ENCODE results near the gene BCL11A. TPM values are rescaled to one million over a fixed set of nuclear protein-coding genes. Genes with fewer than 3 reads are reported as not detected.

The BCL11A gene
- total RNA-seq, 1 donor from 2014 or later: 0.67 TPM

- Histone ChIP-seq H2AFZ (replicated peaks) (no peak overlapping the region), H4K20me1 (ENCODE audit: low read depth) (no peaks in the 10 kb centered on the region), H3K9ac (no peak overlapping the region), H3K27ac (no peak overlapping the region), H3K9me3 (ENCODE audit: low read depth) (no peaks in the 10 kb centered on the region), H3K4me2 (no peak overlapping the region), H3F3A (ENCODE audit: low read depth) (peaks cover 4% of the 10 kb centered on the region), H3K27me3 (no peaks in the 10 kb centered on the region), H3K4me3 (no peak overlapping the region), H3K79me2 (ENCODE audit: low read depth) (no peaks in the 10 kb centered on the region), H3K36me3 (no peaks in the 10 kb centered on the region), H3K4me1 (peaks cover 24% of the 10 kb centered on the region)
- Mint-ChIP-seq H3K4me1 (peaks cover 16% of the 10 kb centered on the region), H3K27ac (no peak overlapping the region), H3K27me3 (ENCODE audit: insufficient read depth, low read depth) (peaks cover 2% of the 10 kb centered on the region), H3K4me3 (no peak overlapping the region), H3K9me3 (no peaks in the 10 kb centered on the region), H3K36me3 (no peaks in the 10 kb centered on the region)
- TF ChIP-seq EZH2 (IDR thresholded peaks at IDR 0.05) (no peak), EZH2phosphoT487 (IDR thresholded peaks at IDR 0.05) (no peak), CTCF (IDR thresholded peaks at IDR 0.05) (no peak)
- no peak for DNase-seq (ENCODE audit: low spot score)
Observed at GRCh38 chr2:60468382-60469085, 84.9 kb downstream of the BCL11A start.

GRCh38 chr2:60466161-60466702 is 87.2 kb downstream of the BCL11A start:
- Histone ChIP-seq H3K36me3 (no peaks in the 10 kb centered on the region), H3F3A (ENCODE audit: low read depth) (no peaks in the 10 kb centered on the region), H3K27ac (no peak overlapping the region), H3K79me2 (ENCODE audit: low read depth) (no peaks in the 10 kb centered on the region), H3K4me3 (no peak overlapping the region), H3K9me3 (ENCODE audit: low read depth) (no peaks in the 10 kb centered on the region), H3K4me1 (peaks cover 17% of the 10 kb centered on the region), H3K4me2 (no peak overlapping the region), H4K20me1 (ENCODE audit: low read depth) (no peaks in the 10 kb centered on the region), H2AFZ (replicated peaks) (no peak overlapping the region), H3K27me3 (no peaks in the 10 kb centered on the region), H3K9ac (no peak overlapping the region)
- TF ChIP-seq EZH2phosphoT487 (IDR thresholded peaks at IDR 0.05): no peak
- no peak for TF ChIP-seq CTCF (IDR thresholded peaks at IDR 0.05)
- no peak for TF ChIP-seq EZH2 (IDR thresholded peaks at IDR 0.05)
- no peaks in the 10 kb centered on the region for H3K9me3 Mint-ChIP-seq
- peaks cover 8% of the 10 kb centered on the region for H3K36me3 Mint-ChIP-seq
- H3K4me3 Mint-ChIP-seq: no peak overlapping the region
- no peak overlapping the region for H3K27ac Mint-ChIP-seq
- H3K4me1 Mint-ChIP-seq: peaks cover 21% of the 10 kb centered on the region
- no peak for DNase-seq (ENCODE audit: low spot score)
- peaks cover 7% of the 10 kb centered on the region for H3K27me3 Mint-ChIP-seq (ENCODE audit: insufficient read depth, low read depth)

- no peaks in the 10 kb centered on the region for H3K9me3 Mint-ChIP-seq
- H4K20me1 ChIP-seq (ENCODE audit: low read depth): no peaks in the 10 kb centered on the region
- TF ChIP-seq CTCF (IDR thresholded peaks at IDR 0.05): no peak
- TF ChIP-seq EZH2 (IDR thresholded peaks at IDR 0.05): no peak
- no peak for TF ChIP-seq EZH2phosphoT487 (IDR thresholded peaks at IDR 0.05)
- H3K4me3 ChIP-seq: no peak overlapping the region
- H3K27me3 Mint-ChIP-seq (ENCODE audit: insufficient read depth, low read depth): peaks cover 7% of the 10 kb centered on the region
- no peak overlapping the region for H3K27ac Mint-ChIP-seq
- no peaks in the 10 kb centered on the region for H3K9me3 ChIP-seq (ENCODE audit: low read depth)
- peaks cover 21% of the 10 kb centered on the region for H3K4me1 Mint-ChIP-seq
- peaks cover 8% of the 10 kb centered on the region for H3K36me3 Mint-ChIP-seq
- H3K27me3 ChIP-seq: no peaks in the 10 kb centered on the region
- peaks cover 15% of the 10 kb centered on the region for H3K4me1 ChIP-seq
- H3F3A ChIP-seq (ENCODE audit: low read depth): no peaks in the 10 kb centered on the region
- no peak overlapping the region for H2AFZ ChIP-seq (replicated peaks)
- DNase-seq (ENCODE audit: low spot score): no peak
- no peak overlapping the region for H3K4me2 ChIP-seq
- H3K27ac ChIP-seq: no peak overlapping the region
- no peak overlapping the region for H3K9ac ChIP-seq
- no peaks in the 10 kb centered on the region for H3K36me3 ChIP-seq
- H3K4me3 Mint-ChIP-seq: no peak overlapping the region
- no peaks in the 10 kb centered on the region for H3K79me2 ChIP-seq (ENCODE audit: low read depth)
Observed at GRCh38 chr2:60465736-60466135, 87.7 kb downstream of the BCL11A start.

Data from neural progenitor cell (in vitro differentiated cells).